ENCODE results near the gene GPSM3. TPM values are rescaled to one million over a fixed set of nuclear protein-coding genes. Genes with fewer than 3 reads are reported as not detected.

GPSM3 gene
- total RNA-seq, 1 donor from 2014 or later: 49.0 TPM

DNA sequence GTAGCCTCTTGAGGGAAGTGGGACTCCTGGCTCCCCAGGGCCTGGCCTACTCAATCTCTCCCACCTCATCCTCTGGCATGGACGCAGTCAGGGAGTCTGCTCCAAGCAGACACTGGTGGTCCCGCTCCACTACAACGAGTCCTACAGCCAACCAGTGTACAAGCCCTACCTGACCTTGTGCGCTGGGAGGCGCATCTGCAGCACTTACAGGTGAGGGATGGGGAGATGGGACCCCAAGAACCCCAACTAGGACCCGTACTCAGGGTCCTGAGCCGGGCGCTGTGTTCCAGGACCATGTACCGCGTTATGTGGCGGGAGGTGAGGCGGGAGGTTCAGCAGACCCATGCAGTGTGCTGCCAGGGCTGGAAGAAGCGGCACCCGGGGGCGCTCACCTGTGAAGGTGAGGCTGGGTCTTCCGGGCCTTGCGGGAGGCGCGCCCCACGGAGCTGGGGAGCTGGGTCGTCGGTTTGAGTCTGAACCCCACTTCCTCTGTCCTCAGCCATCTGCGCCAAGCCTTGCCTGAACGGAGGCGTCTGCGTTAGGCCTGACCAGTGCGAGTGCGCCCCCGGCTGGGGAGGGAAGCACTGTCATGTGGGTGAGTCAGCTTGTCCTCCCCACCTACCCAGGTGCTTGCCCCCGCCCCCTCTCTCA lies 25.9 kb downstream of the GPSM3 start:
- Mint-ChIP-seq H3K27ac (ENCODE audit: unreplicated experiment) (no peak overlapping the region), H3K4me1 (ENCODE audit: unreplicated experiment) (peaks cover 36% of the 10 kb centered on the region), H3K4me3 (ENCODE audit: unreplicated experiment) (no peak overlapping the region), H3K9me3 (ENCODE audit: unreplicated experiment) (no peaks in the 10 kb centered on the region), H3K36me3 (ENCODE audit: low read depth, unreplicated experiment) (peaks cover 43% of the 10 kb centered on the region), H3K27me3 (ENCODE audit: unreplicated experiment) (peaks cover 15% of the 10 kb centered on the region)
- no peak for DNase-seq (ENCODE audit: low spot score)
- TF ChIP-seq, protein P1, sequence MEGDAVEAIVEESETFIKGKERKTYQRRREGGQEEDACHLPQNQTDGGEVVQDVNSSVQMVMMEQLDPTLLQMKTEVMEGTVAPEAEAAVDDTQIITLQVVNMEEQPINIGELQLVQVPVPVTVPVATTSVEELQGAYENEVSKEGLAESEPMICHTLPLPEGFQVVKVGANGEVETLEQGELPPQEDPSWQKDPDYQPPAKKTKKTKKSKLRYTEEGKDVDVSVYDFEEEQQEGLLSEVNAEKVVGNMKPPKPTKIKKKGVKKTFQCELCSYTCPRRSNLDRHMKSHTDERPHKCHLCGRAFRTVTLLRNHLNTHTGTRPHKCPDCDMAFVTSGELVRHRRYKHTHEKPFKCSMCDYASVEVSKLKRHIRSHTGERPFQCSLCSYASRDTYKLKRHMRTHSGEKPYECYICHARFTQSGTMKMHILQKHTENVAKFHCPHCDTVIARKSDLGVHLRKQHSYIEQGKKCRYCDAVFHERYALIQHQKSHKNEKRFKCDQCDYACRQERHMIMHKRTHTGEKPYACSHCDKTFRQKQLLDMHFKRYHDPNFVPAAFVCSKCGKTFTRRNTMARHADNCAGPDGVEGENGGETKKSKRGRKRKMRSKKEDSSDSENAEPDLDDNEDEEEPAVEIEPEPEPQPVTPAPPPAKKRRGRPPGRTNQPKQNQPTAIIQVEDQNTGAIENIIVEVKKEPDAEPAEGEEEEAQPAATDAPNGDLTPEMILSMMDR (IDR thresholded peaks at IDR 0.05; ENCODE audit: unreplicated experiment): no peak

DNA sequence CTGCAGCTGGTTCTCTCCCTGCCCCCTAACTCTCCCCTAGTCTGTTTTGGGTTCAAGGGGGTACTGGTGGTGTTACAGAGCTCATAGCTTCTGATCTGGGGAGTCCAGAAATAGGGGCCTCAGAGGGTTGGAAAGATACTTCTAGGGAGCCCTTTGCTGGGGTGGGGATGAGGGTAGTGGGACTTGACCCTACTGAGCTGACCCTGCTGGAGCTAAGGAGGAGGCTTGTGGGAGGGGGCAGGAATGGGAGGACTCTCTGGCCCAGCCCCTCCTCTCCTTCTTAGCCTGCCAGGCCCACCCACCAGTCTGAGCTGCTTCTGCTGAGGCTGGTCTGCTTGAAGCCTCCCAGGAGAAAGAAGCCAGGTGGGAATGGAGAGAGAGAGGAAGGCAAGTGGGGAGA lies 28.1 kb downstream of the GPSM3 start, which contains the start of gene EGFL8:
TSS of gene EGFL8 (plus strand) at position 301 of the 400 bp plus-strand sequence. CDS start 1,571 bp downstream, outside the sequence.
- Mint-ChIP-seq H3K9me3 (ENCODE audit: unreplicated experiment) (no peaks in the 10 kb centered on the region), H3K4me1 (ENCODE audit: unreplicated experiment) (peaks cover 31% of the 10 kb centered on the region), H3K36me3 (ENCODE audit: low read depth, unreplicated experiment) (peaks cover 32% of the 10 kb centered on the region), H3K27ac (ENCODE audit: unreplicated experiment) (peak within 1 kb of the TSS; percentile 91), H3K4me3 (ENCODE audit: unreplicated experiment) (peak within 1 kb of the TSS; percentile 47), H3K27me3 (ENCODE audit: unreplicated experiment) (peaks cover 13% of the 10 kb centered on the region)
- DNase-seq (ENCODE audit: low spot score): no peak
- TF ChIP-seq, protein P1 (IDR thresholded peaks at IDR 0.05; ENCODE audit: unreplicated experiment): no peak

DNA sequence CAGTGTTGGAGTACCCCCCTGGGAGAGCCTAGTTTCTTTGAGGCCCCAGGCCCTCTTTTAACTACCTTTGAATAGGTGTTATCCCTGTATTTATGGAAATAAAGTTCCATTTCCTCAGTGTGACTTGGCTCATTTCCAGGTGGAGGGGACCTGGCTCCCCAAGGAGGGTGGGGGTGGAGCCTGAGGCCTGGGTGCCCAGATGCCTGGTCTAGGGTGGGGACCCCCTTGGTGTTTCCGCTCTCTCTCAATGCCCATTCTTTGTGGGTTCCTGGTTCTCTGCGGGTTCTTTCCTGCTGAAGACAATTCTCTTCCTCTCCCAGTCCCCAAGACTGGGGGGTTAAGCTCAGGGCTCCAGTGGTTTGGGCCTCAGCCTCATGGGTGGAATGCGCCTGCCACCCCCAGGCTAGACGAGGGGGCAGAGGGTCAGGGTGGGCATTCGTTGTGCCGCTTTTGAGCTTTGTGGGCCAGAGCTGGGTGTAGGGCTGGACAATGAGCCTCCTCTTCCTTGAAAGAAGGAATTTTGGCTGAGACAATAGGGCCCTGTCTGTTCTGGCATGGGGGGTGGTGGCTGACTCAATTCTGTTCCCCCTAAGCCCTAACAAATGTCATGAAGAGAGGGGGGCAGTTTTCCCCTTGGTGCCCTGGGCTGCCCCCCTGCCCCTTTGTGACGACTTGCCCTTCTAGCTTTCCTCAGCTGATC lies 28.7 kb downstream of the GPSM3 start:
- DNase-seq (ENCODE audit: low spot score): no peak
- Mint-ChIP-seq H3K9me3 (ENCODE audit: unreplicated experiment) (no peaks in the 10 kb centered on the region), H3K4me1 (ENCODE audit: unreplicated experiment) (peaks cover 31% of the 10 kb centered on the region), H3K27me3 (ENCODE audit: unreplicated experiment) (peaks cover 13% of the 10 kb centered on the region), H3K36me3 (ENCODE audit: low read depth, unreplicated experiment) (peaks cover 30% of the 10 kb centered on the region), H3K4me3 (ENCODE audit: unreplicated experiment) (no peak overlapping the region), H3K27ac (ENCODE audit: unreplicated experiment) (peak overlapping the region; percentile 91)
- TF ChIP-seq, protein P1 (IDR thresholded peaks at IDR 0.05; ENCODE audit: unreplicated experiment): no peak

DNA sequence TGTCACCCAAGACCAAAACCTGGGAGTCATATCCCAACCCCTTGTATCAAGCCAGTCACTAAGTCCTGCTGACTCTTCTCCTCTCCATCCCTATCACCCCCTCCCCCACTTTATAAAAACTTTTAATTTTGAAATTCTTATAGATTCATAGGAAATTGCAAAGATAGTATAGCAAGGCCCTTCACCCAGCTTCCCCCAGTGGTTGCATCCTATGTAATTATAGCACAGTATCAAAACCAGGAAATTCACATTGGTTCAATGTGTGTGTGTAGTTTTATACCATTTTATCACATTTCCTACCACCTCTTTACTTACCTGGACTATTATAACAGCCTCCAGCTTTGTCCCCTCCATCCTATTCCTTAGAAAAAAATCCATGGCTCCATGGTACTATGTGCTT lies 34.4 kb downstream of the GPSM3 start:
- no peak for DNase-seq (ENCODE audit: low spot score)
- TF ChIP-seq, protein P1 (IDR thresholded peaks at IDR 0.05; ENCODE audit: unreplicated experiment): no peak
- peaks cover 18% of the 10 kb centered on the region for H3K36me3 Mint-ChIP-seq (ENCODE audit: low read depth, unreplicated experiment)
- peaks cover 20% of the 10 kb centered on the region for H3K4me1 Mint-ChIP-seq (ENCODE audit: unreplicated experiment)
- peaks cover 3% of the 10 kb centered on the region for H3K27me3 Mint-ChIP-seq (ENCODE audit: unreplicated experiment)
- H3K4me3 Mint-ChIP-seq (ENCODE audit: unreplicated experiment): peak overlapping the region; percentile 83
- H3K9me3 Mint-ChIP-seq (ENCODE audit: unreplicated experiment): no peaks in the 10 kb centered on the region
- no peak overlapping the region for H3K27ac Mint-ChIP-seq (ENCODE audit: unreplicated experiment)

DNA sequence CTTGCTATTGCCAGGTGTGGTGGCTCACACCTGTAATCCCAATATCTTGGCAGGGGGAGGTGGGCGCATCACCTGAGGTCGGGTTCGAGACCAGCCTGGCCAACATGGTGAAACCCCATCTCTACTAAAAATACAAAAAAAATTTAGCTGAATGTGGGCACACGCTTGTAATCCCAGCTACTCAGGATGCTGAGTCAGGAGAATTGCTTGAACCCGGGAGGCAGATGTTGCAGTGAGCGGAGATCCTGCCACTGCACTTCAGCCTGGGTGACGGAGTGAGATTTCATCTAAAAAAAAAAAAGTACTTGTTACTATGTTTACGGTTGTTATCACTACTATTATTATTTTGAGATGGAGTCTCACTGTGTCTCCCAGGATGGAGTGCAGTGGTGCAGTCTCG lies 35.6 kb downstream of the GPSM3 start:
- no peak overlapping the region for H3K4me3 Mint-ChIP-seq (ENCODE audit: unreplicated experiment)
- peaks cover 23% of the 10 kb centered on the region for H3K4me1 Mint-ChIP-seq (ENCODE audit: unreplicated experiment)
- TF ChIP-seq, protein P1 (IDR thresholded peaks at IDR 0.05; ENCODE audit: unreplicated experiment): no peak
- no peaks in the 10 kb centered on the region for H3K9me3 Mint-ChIP-seq (ENCODE audit: unreplicated experiment)
- no peak for DNase-seq (ENCODE audit: low spot score)
- no peak overlapping the region for H3K27ac Mint-ChIP-seq (ENCODE audit: unreplicated experiment)
- peaks cover 2% of the 10 kb centered on the region for H3K27me3 Mint-ChIP-seq (ENCODE audit: unreplicated experiment)
- H3K36me3 Mint-ChIP-seq (ENCODE audit: low read depth, unreplicated experiment): peaks cover 11% of the 10 kb centered on the region

Measured in endothelial cell (in vitro differentiated cells).